KMS-11 (cell line): ENCODE results near the gene SSMEM1.
"Not testable (repeated sequence)": the region's sequence is repeated elsewhere in the genome, so short reads cannot be mapped to it uniquely, and the experiment has no call there.

ENCODE experiments used
- H2AFZ ChIP-seq: fragments of 200-600 bp; sonication (generic); 2 replicates; pipeline ENCODE4 v1.6.1; 2016; ENCODE audit warnings: antibody characterized with exemption, mixed run types, low read depth
- H3K27ac ChIP-seq: fragments of 200-600 bp; sonication (generic); 2 replicates; pipeline ENCODE4 v1.6.1; 2016; ENCODE audit warnings: mild to moderate bottlenecking, mixed run types
- H3K27me3 ChIP-seq: fragments of 200-600 bp; sonication (generic); 2 replicates; pipeline ENCODE4 v1.6.1; 2017; ENCODE audit warnings: mild to moderate bottlenecking, low read depth, mixed run types, moderate library complexity; ENCODE audit not compliant: insufficient read depth
- H3K36me3 ChIP-seq: fragments of 200-600 bp; sonication (generic); 2 replicates; pipeline ENCODE4 v1.6.1; 2017; ENCODE audit warnings: mild to moderate bottlenecking, mixed run types; ENCODE audit not compliant: insufficient read depth
- H3K4me1 ChIP-seq: fragments of 200-600 bp; sonication (generic); 2 replicates; pipeline ENCODE4 v1.6.1; 2016; ENCODE audit warnings: mild to moderate bottlenecking, low read depth, mixed run types; ENCODE audit not compliant: poor library complexity, severe bottlenecking
- H3K4me2 ChIP-seq: fragments of 200-600 bp; sonication (generic); 2 replicates; pipeline ENCODE4 v1.7.0; 2016; ENCODE audit warnings: mild to moderate bottlenecking, mixed run types
- H3K4me3 ChIP-seq: fragments of 200-600 bp; sonication (generic); IDR thresholded peaks from 2 replicates; pipeline ENCODE4 v1.6.1; 2017; ENCODE audit warnings: low read depth, low read length, mixed read lengths; ENCODE audit not compliant: insufficient read depth
- H3K79me2 ChIP-seq: fragments of 200-600 bp; sonication (generic); 2 replicates; pipeline ENCODE4 v1.6.1; 2016; ENCODE audit warnings: low read depth, mixed run types; ENCODE audit not compliant: insufficient read depth
- H3K9ac ChIP-seq: fragments of 200-600 bp; sonication (generic); 2 replicates; pipeline ENCODE4 v1.6.1; 2016; ENCODE audit warnings: mild to moderate bottlenecking, mixed run types
- H4K20me1 ChIP-seq: fragments of 200-600 bp; sonication (generic); 2 replicates; pipeline ENCODE4 v1.6.1; 2016; ENCODE audit warnings: mild to moderate bottlenecking, mixed run types; ENCODE audit not compliant: insufficient read depth
- CTCF ChIP-seq: fragments of 200-600 bp; sonication (generic); conservative IDR thresholded peaks from 2 replicates; pipeline ENCODE4 v1.6.1; 2017; ENCODE audit warnings: low read depth, mild to moderate bottlenecking, antibody characterized with exemption, low read length, moderate library complexity, mixed read lengths

Gene SSMEM1

GRCh38 chr7:130181263-130181605 lies 26.4 kb upstream of the SSMEM1 start:
- Histone ChIP-seq H3K4me2 (no peak overlapping the region), H3K27me3 (no peaks in the 10 kb centered on the region), H3K27ac (no peak overlapping the region), H2AFZ (no peak overlapping the region), H3K9ac (no peak overlapping the region), H3K4me1 (peaks cover 18% of the 10 kb centered on the region), H4K20me1 (no peaks in the 10 kb centered on the region), H3K4me3 (no peak overlapping the region), H3K36me3 (peaks cover 9% of the 10 kb centered on the region), H3K79me2 (no peaks in the 10 kb centered on the region)
- no peak for TF ChIP-seq CTCF

GRCh38 chr7:130182990-130183389 lies 24.7 kb upstream of the SSMEM1 start:
- peaks cover 18% of the 10 kb centered on the region for H3K4me1 ChIP-seq
- H3K27me3 ChIP-seq = no peaks in the 10 kb centered on the region
- no peak overlapping the region for H2AFZ ChIP-seq
- no peaks in the 10 kb centered on the region for H3K79me2 ChIP-seq
- no peak overlapping the region for H3K9ac ChIP-seq
- peak overlapping the region; percentile 13; the same call in 1 of the 2 replicates for H3K4me2 ChIP-seq
- peaks cover 9% of the 10 kb centered on the region for H3K36me3 ChIP-seq
- no peaks in the 10 kb centered on the region for H4K20me1 ChIP-seq
- no peak for TF ChIP-seq CTCF
- peak overlapping the region; percentile 10; the same call in 1 of the 2 replicates for H3K27ac ChIP-seq
- H3K4me3 ChIP-seq = no peak overlapping the region

- H3K4me1 ChIP-seq = peaks cover 18% of the 10 kb centered on the region
- not testable (repeated sequence) for H4K20me1 ChIP-seq, H3K4me2 ChIP-seq, H2AFZ ChIP-seq, H3K9ac ChIP-seq, H3K36me3 ChIP-seq, H3K27ac ChIP-seq, H3K4me3 ChIP-seq, H3K27me3 ChIP-seq, H3K79me2 ChIP-seq
Observed at GRCh38 chr7:130184349-130184748, 23.3 kb upstream of the SSMEM1 start.

GRCh38 chr7:130187360-130187759 lies 20.3 kb upstream of the SSMEM1 start:
- Histone ChIP-seq H3K36me3 (peaks cover 9% of the 10 kb centered on the region), H3K79me2 (no peaks in the 10 kb centered on the region), H3K27ac (no peak overlapping the region), H4K20me1 (no peaks in the 10 kb centered on the region), H3K4me2 (no peak overlapping the region), H2AFZ (no peak overlapping the region), H3K4me1 (peaks cover 18% of the 10 kb centered on the region), H3K9ac (no peak overlapping the region), H3K27me3 (no peaks in the 10 kb centered on the region), H3K4me3 (no peak overlapping the region)
- no peak for TF ChIP-seq CTCF

- Histone ChIP-seq H3K4me2 (no peak overlapping the region), H3K4me1 (no peaks in the 10 kb centered on the region), H3K4me3 (no peak overlapping the region), H3K36me3 (peaks cover 10% of the 10 kb centered on the region), H3K27me3 (no peaks in the 10 kb centered on the region), H3K79me2 (no peaks in the 10 kb centered on the region), H3K9ac (no peak overlapping the region), H2AFZ (no peak overlapping the region), H4K20me1 (no peaks in the 10 kb centered on the region), H3K27ac (no peak overlapping the region)
- no peak for TF ChIP-seq CTCF
Observed at GRCh38 chr7:130189343-130189742, 18.3 kb upstream of the SSMEM1 start.
